ENCODE data around the gene STING1. TPM values are rescaled to one million over a fixed set of nuclear protein-coding genes. Genes with fewer than 3 reads are reported as not detected.

Gene STING1
- 69.3 and 76.2 TPM in 2 replicates for total RNA-seq

GRCh38 chr5:139482050-139482889 lies at the start of gene STING1:
Gene STING1 (minus strand): TSS chr5:139482758. CDS start chr5:139481704, 1,054 bp downstream.

GRCh38 chr5:139470821-139471300 lies 11.7 kb downstream of the STING1 start, which contains the start of gene SMIM33:
Gene SMIM33 (plus strand): TSS chr5:139471004. CDS start chr5:139471122, 118 bp downstream.

GRCh38 chr5:139462586-139463276 lies 19.8 kb downstream of the STING1 start, which contains the start of gene ECSCR:
Gene ECSCR (minus strand): TSS chr5:139462743. CDS start chr5:139462670, 73 bp downstream.

GRCh38 chr5:139439013-139439903 lies 43.3 kb downstream of the STING1 start, which contains the start of gene DNAJC18:
Gene DNAJC18 (minus strand): TSS chr5:139439525. CDS start chr5:139439445, 80 bp downstream.

Other genes with a start within 250 kb of the STING1 start
- 129 and 153 TPM in 2 replicates for gene MATR3, start 189.0 kb downstream of the STING1 start, total RNA-seq
- gene PAIP2, start 140.9 kb downstream of the STING1 start, total RNA-seq: 73.2 and 90.1 TPM in 2 replicates
- not detected in 2 replicates for gene SLC23A1, start 99.5 kb downstream of the STING1 start, total RNA-seq
- gene MZB1, start 92.8 kb downstream of the STING1 start, total RNA-seq: 0.36 TPM in 1 of 2 replicates, not detected in the other
- gene PROB1, start 87.7 kb downstream of the STING1 start, total RNA-seq: 1.5 and 2.5 TPM in 2 replicates
- 1.8 and 6.8 TPM in 2 replicates for gene SPATA24, start 78.7 kb downstream of the STING1 start, total RNA-seq
- gene DNAJC18, start 43.2 kb downstream of the STING1 start, total RNA-seq: 2.3 and 7.8 TPM in 2 replicates
- 25.4 and 28.2 TPM in 2 replicates for gene ECSCR, start 20.0 kb downstream of the STING1 start, total RNA-seq
- not detected in 2 replicates for gene SMIM33, start 11.8 kb downstream of the STING1 start, total RNA-seq
- 53.3 and 76.8 TPM in 2 replicates for gene UBE2D2, start 78.6 kb upstream of the STING1 start, total RNA-seq
- gene CXXC5, start 165.6 kb upstream of the STING1 start, total RNA-seq: 31.1 and 58.2 TPM in 2 replicates